ENCODE data around the gene STAU1.
"Not testable (repeated sequence)": the region's sequence is repeated elsewhere in the genome, so short reads cannot be mapped to it uniquely, and the experiment has no call there.

STAU1 gene

GRCh38 chr20:49203746-49204145, 15.6 kb upstream of the STAU1 start:
- no peak for DNase-seq (ENCODE audit: low spot score)

- no peak for DNase-seq (ENCODE audit: low spot score)
Observed at GRCh38 chr20:49203011-49203410, 14.9 kb upstream of the STAU1 start.

- DNase-seq (ENCODE audit: low spot score) = no peak
Observed at GRCh38 chr20:49199729-49200293, 11.7 kb upstream of the STAU1 start.

GRCh38 chr20:49192944-49193518, 4.9 kb upstream of the STAU1 start:
- not testable (repeated sequence) for DNase-seq (ENCODE audit: low spot score)

- DNase-seq (ENCODE audit: low spot score) = no peak
Observed at GRCh38 chr20:49187330-49187850, 744 bp downstream of the STAU1 start.

GRCh38 chr20:49186535-49187329, 1.4 kb downstream of the STAU1 start:
- DNase-seq (ENCODE audit: low spot score) = peak; percentile 69

GRCh38 chr20:49185071-49185761, 2.9 kb downstream of the STAU1 start:
- DNase-seq (ENCODE audit: low spot score) = no peak

GRCh38 chr20:49184691-49185070, 3.5 kb downstream of the STAU1 start:
- no peak for DNase-seq (ENCODE audit: low spot score)

GRCh38 chr20:49184084-49184501, 4.0 kb downstream of the STAU1 start:
- not testable (repeated sequence) for DNase-seq (ENCODE audit: low spot score)

- no peak for DNase-seq (ENCODE audit: low spot score)
Observed at GRCh38 chr20:49183444-49183843, 4.7 kb downstream of the STAU1 start.

GRCh38 chr20:49181265-49181877, 6.8 kb downstream of the STAU1 start:
- DNase-seq (ENCODE audit: low spot score) = no peak

GRCh38 chr20:49179368-49180277, 8.5 kb downstream of the STAU1 start:
- DNase-seq (ENCODE audit: low spot score) = peak; percentile 65

GRCh38 chr20:49174183-49174582, 14.0 kb downstream of the STAU1 start:
- no peak for DNase-seq (ENCODE audit: low spot score)

- no peak for DNase-seq (ENCODE audit: low spot score)
Observed at GRCh38 chr20:49172413-49172812, 15.7 kb downstream of the STAU1 start.

- DNase-seq (ENCODE audit: low spot score) = peak; percentile 81
Observed at GRCh38 chr20:49171909-49172308, 16.2 kb downstream of the STAU1 start.

GRCh38 chr20:49170714-49171113, 17.4 kb downstream of the STAU1 start:
- no peak for DNase-seq (ENCODE audit: low spot score)

- no peak for DNase-seq (ENCODE audit: low spot score)
Observed at GRCh38 chr20:49169547-49169946, 18.6 kb downstream of the STAU1 start.

GRCh38 chr20:49168864-49169263, 19.3 kb downstream of the STAU1 start:
- DNase-seq (ENCODE audit: low spot score) = not testable (repeated sequence)

- DNase-seq (ENCODE audit: low spot score) = no peak
Observed at GRCh38 chr20:49167811-49168507, 20.2 kb downstream of the STAU1 start.
